OCI-LY3 (cell line): ENCODE measurements around the gene ZNF277.

Experiments used
- CTCF ChIP-seq: fragments of 200-600, 300-600 bp; sonication (generic); IDR thresholded peaks from 2 replicates; pipeline ENCODE4 v1.5.1; 2014; ENCODE audit warnings: antibody characterized with exemption, low read length, low read depth
- EZH2phosphoT487 ChIP-seq: fragments of 200-600 bp; shearing (Covaris generic); IDR thresholded peaks from 2 replicates; pipeline ENCODE4 v1.6.1; 2018; ENCODE audit warnings: antibody characterized with exemption, mixed run types, low read depth

GRCh38 chr7:112192236-112193154 lies 14.0 kb upstream of the ZNF277 start:
- TF ChIP-seq CTCF (no peak), EZH2phosphoT487 (no peak)
